ENCODE data around the gene CHSY3.

DNA sequence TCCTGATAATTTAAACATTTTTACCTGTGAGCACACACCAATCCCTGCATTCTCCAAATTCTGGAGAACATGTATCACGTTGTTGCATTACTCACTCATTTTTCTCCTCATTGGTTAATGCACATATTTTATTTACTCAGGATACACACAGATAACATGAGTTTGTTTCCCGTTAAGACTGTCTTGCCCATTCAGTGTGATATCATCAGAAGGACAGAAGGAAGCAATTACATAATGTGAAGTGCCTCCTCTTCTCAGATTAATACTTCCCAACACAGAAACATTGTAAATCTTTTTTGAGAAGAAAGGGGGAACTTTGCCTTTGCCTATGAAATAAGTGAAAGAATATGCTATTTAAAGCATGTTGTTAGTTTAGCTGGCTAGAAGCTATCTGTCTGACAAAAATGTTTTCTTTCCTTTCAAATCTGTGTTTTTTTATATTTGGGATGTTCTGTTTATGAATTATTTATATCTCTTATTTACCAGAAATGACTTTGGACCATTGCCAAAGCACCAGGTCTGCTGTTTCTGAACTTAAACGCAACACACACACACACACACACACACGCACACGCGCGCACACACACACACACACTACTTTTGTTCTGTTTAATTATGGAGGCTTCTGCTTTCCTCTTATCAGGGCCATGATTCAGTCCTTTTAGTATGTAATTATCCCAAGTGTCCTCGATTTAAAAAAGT is 186.5 kb downstream of the CHSY3 start:
- TF ChIP-seq MZF1 (tag by site-specific recombination; IDR thresholded peaks at IDR 0.05; ENCODE audit: borderline replicate concordance), result no peak
- no peak for TF ChIP-seq ZNF747 (tag by site-specific recombination; IDR thresholded peaks at IDR 0.05)
- TF ChIP-seq ZNF558 (tag by site-specific recombination; IDR thresholded peaks at IDR 0.05), result no peak
- TF ChIP-seq ZNF133 (tag by site-specific recombination; IDR thresholded peaks at IDR 0.05), result no peak
- TF ChIP-seq, protein P1, sequence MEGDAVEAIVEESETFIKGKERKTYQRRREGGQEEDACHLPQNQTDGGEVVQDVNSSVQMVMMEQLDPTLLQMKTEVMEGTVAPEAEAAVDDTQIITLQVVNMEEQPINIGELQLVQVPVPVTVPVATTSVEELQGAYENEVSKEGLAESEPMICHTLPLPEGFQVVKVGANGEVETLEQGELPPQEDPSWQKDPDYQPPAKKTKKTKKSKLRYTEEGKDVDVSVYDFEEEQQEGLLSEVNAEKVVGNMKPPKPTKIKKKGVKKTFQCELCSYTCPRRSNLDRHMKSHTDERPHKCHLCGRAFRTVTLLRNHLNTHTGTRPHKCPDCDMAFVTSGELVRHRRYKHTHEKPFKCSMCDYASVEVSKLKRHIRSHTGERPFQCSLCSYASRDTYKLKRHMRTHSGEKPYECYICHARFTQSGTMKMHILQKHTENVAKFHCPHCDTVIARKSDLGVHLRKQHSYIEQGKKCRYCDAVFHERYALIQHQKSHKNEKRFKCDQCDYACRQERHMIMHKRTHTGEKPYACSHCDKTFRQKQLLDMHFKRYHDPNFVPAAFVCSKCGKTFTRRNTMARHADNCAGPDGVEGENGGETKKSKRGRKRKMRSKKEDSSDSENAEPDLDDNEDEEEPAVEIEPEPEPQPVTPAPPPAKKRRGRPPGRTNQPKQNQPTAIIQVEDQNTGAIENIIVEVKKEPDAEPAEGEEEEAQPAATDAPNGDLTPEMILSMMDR (tag by site-specific recombination; IDR thresholded peaks at IDR 0.05), result no peak
- TF ChIP-seq ZNF76 (tag by site-specific recombination; IDR thresholded peaks at IDR 0.05; ENCODE audit: borderline replicate concordance, low read depth), result no peak
- TF ChIP-seq ATF2 (tag by site-specific recombination; IDR thresholded peaks at IDR 0.05; ENCODE audit: low read depth), result no peak
- TF ChIP-seq TCF7L2 (IDR thresholded peaks at IDR 0.05; ENCODE audit: borderline replicate concordance, low read depth, low read length), result no peak
- no peak for TF ChIP-seq HOXA7 (CRISPR knock-in tag; IDR thresholded peaks at IDR 0.05; ENCODE audit: borderline replicate concordance)
- TF ChIP-seq, protein P2, sequence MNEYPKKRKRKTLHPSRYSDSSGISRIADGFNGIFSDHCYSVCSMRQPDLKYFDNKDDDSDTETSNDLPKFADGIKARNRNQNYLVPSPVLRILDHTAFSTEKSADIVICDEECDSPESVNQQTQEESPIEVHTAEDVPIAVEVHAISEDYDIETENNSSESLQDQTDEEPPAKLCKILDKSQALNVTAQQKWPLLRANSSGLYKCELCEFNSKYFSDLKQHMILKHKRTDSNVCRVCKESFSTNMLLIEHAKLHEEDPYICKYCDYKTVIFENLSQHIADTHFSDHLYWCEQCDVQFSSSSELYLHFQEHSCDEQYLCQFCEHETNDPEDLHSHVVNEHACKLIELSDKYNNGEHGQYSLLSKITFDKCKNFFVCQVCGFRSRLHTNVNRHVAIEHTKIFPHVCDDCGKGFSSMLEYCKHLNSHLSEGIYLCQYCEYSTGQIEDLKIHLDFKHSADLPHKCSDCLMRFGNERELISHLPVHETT (tag by site-specific recombination; IDR thresholded peaks at IDR 0.05), result no peak
- TF ChIP-seq PBX3 (CRISPR knock-in tag; IDR thresholded peaks at IDR 0.05), result no peak
- TF ChIP-seq ZNF211 (tag by site-specific recombination; IDR thresholded peaks at IDR 0.05; ENCODE audit: low read depth), result no peak
- no peak for TF ChIP-seq ZNF24 (tag by site-specific recombination; IDR thresholded peaks at IDR 0.05)

Measured in HEK293 (cell line).